HEK293T (cell line): Measurements from ENCODE around the gene DCUN1D3.

ENCODE experiments used
- ARNT ChIP-seq: fragments of 450-650 bp; IDR thresholded peaks from 2 replicates; pipeline ENCODE4 v1.6.1; 2017; ENCODE audit warnings: mild to moderate bottlenecking
- BHLHE40 ChIP-seq: fragments of 450-650 bp; IDR thresholded peaks from 2 replicates; pipeline ENCODE4 v1.6.1; 2016; ENCODE audit warnings: mild to moderate bottlenecking, moderate library complexity, borderline replicate concordance
- ELF4 ChIP-seq: fragments of 450-650 bp; IDR thresholded peaks from 2 replicates; pipeline ENCODE4 v1.6.1; 2017; ENCODE audit warnings: antibody characterized with exemption
- FOXA1 ChIP-seq: fragments of 450-650 bp; IDR thresholded peaks from 2 replicates; pipeline ENCODE4 v1.6.1; 2016; ENCODE audit warnings: mild to moderate bottlenecking
- FOXM1 ChIP-seq: fragments of 450-650 bp; IDR thresholded peaks from 2 replicates; pipeline ENCODE4 v1.6.1; 2017; ENCODE audit warnings: mild to moderate bottlenecking, borderline replicate concordance
- NFRKB ChIP-seq: fragments of 450-650 bp; IDR thresholded peaks from 2 replicates; pipeline ENCODE4 v1.6.1; 2016; ENCODE audit warnings: mild to moderate bottlenecking, moderate library complexity
- SUZ12 ChIP-seq: fragments of 450-650 bp; IDR thresholded peaks from 2 replicates; pipeline ENCODE4 v1.6.1; 2016; ENCODE audit warnings: mild to moderate bottlenecking
- TARDBP ChIP-seq: fragments of 450-650 bp; IDR thresholded peaks from 2 replicates; pipeline ENCODE4 v1.6.1; 2016
- ZNF384 ChIP-seq: fragments of 450-650 bp; IDR thresholded peaks from 2 replicates; pipeline ENCODE4 v1.6.1; 2016
- TF ChIP-seq, protein P1 (sequence below): fragments of 450-650 bp; IDR thresholded peaks from 2 replicates; pipeline ENCODE4 v1.6.1; 2016

DNA sequence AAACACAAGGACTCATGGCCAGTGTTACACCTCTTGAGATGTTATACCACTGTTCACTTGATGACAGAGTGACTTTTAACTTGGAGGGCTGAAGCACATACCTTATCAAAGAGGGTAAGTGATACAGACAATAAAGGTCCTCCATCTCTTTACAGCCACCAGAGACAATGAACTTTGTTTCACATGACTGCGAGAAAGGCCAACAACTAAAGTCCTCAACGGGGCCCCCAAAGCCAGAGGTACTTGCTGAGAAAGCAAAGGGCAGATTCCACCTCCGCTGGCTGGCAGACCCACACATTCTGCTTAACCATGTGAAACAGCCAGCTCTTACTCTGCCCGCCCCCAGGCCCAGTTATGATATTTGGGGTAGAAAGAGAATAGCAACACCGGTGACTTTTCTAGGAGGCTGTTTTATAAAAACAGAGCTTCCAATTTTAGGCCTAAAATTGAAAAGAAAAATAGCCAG is 21.4 kb downstream of the DCUN1D3 start:
- TF ChIP-seq NFRKB (no peak), ARNT (no peak), BHLHE40 (no peak), ELF4 (no peak), SUZ12 (no peak), ZNF384 (no peak), FOXM1 (no peak), TARDBP (no peak), FOXA1 (no peak)
- TF ChIP-seq, protein P1, sequence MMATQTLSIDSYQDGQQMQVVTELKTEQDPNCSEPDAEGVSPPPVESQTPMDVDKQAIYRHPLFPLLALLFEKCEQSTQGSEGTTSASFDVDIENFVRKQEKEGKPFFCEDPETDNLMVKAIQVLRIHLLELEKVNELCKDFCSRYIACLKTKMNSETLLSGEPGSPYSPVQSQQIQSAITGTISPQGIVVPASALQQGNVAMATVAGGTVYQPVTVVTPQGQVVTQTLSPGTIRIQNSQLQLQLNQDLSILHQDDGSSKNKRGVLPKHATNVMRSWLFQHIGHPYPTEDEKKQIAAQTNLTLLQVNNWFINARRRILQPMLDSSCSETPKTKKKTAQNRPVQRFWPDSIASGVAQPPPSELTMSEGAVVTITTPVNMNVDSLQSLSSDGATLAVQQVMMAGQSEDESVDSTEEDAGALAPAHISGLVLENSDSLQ = no peak
